Measurements from ENCODE around the gene ARHGEF12.
"Not testable (repeated sequence)": the region's sequence is repeated elsewhere in the genome, so short reads cannot be mapped to it uniquely, and the experiment has no call there.

Gene ARHGEF12

DNA sequence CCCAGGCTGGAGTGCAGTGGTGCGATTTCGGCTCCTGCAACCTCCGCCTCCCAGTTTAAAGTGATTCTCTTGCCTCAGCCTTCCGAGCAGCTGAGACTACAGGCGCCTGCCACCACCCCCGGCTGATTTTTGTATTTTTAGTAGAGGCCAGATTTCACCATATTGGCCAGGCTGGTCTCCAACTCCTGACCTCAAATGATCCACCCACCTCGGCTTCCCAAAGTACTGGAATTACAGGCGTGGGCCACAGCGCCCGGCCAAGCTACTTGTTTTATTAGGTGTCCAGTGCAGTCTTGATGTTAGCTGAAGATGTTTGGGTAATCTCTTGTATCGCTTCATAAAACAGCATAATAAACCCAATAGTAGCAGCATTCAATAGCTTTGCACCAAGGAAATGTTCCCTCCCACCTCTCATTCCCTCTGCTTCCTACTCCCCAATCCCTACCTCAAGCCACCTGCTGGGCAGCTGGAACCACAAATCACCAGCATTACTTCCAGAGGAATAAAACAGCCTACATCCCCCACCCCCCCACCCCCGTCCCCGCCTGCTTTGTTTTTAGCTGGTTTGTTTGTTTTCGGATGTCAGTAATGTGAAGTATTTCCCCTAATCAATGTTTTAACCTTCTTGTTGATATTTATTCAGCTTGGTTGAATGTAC, 164.3 kb downstream of the ARHGEF12 start:
- TF ChIP-seq, protein P1, sequence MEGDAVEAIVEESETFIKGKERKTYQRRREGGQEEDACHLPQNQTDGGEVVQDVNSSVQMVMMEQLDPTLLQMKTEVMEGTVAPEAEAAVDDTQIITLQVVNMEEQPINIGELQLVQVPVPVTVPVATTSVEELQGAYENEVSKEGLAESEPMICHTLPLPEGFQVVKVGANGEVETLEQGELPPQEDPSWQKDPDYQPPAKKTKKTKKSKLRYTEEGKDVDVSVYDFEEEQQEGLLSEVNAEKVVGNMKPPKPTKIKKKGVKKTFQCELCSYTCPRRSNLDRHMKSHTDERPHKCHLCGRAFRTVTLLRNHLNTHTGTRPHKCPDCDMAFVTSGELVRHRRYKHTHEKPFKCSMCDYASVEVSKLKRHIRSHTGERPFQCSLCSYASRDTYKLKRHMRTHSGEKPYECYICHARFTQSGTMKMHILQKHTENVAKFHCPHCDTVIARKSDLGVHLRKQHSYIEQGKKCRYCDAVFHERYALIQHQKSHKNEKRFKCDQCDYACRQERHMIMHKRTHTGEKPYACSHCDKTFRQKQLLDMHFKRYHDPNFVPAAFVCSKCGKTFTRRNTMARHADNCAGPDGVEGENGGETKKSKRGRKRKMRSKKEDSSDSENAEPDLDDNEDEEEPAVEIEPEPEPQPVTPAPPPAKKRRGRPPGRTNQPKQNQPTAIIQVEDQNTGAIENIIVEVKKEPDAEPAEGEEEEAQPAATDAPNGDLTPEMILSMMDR (IDR thresholded peaks at IDR 0.05; ENCODE audit: low read depth, low read length), result no peak
- no peak overlapping the region for H3K4me3 ChIP-seq (ENCODE audit: low read depth, low read length)

DNA sequence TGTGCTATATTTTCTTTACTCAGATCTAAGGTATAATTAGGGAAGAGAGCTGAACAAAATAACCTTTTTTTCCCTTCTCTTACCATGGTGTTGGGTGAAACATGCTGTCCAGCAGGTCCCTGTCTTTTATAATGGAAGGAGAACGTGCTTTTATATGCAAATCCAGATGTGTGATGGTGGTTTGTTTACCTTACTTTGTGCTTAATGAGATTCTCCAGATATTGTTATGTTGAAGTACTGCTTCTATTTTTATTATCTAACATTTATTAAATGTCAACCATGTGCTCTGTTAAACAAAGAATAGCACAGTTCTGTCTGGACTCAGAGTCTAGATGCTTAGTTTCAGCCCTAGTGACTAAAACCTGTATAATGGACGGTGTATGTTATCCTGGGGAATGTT, 165.2 kb downstream of the ARHGEF12 start:
- no peak overlapping the region for H3K4me3 ChIP-seq (ENCODE audit: low read depth, low read length)
- TF ChIP-seq, protein P1 (IDR thresholded peaks at IDR 0.05; ENCODE audit: low read depth, low read length), result no peak

GRCh38 chr11:120501976-120502755, 166.0 kb downstream of the ARHGEF12 start:
- TF ChIP-seq, protein P1 (IDR thresholded peaks at IDR 0.05; ENCODE audit: low read depth, low read length), result no peak
- H3K4me3 ChIP-seq (ENCODE audit: low read depth, low read length), result no peak overlapping the region

- not testable (repeated sequence) for H3K4me3 ChIP-seq (ENCODE audit: low read depth, low read length)
These were observed 167.3 kb downstream of the ARHGEF12 start for GRCh38 chr11:120503529-120503928.

DNA sequence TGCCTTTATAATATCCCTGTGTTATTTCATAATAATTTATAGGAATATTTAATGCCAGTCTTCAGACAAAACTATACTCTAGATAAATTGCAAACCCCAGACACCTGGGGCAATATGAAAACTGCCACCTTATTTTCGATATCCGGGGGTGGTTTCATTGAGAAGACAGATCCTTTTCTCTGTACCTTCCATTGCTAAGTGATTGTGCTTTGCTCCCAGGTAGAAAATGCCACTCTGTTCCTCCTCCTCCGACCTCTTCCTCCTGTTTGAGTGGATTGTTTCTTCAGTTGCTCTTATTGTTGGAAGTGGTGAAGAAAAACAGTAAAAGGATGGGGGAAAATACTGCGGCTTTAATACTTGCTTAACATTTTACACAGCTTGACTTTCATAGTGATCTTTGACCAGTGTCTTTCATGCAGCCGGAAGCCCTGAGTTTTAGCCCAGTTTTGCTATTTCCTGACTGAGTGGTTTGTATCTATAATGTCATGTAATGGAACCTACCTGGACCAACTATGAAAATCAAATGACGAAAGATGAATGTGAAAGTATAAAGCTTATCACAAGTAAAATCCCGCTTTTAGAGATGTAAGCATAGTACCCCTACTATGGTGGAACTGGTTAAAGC, 169.7 kb downstream of the ARHGEF12 start:
- TF ChIP-seq, protein P1 (IDR thresholded peaks at IDR 0.05; ENCODE audit: low read depth, low read length), result no peak
- H3K4me3 ChIP-seq (ENCODE audit: low read depth, low read length), result no peak overlapping the region

DNA sequence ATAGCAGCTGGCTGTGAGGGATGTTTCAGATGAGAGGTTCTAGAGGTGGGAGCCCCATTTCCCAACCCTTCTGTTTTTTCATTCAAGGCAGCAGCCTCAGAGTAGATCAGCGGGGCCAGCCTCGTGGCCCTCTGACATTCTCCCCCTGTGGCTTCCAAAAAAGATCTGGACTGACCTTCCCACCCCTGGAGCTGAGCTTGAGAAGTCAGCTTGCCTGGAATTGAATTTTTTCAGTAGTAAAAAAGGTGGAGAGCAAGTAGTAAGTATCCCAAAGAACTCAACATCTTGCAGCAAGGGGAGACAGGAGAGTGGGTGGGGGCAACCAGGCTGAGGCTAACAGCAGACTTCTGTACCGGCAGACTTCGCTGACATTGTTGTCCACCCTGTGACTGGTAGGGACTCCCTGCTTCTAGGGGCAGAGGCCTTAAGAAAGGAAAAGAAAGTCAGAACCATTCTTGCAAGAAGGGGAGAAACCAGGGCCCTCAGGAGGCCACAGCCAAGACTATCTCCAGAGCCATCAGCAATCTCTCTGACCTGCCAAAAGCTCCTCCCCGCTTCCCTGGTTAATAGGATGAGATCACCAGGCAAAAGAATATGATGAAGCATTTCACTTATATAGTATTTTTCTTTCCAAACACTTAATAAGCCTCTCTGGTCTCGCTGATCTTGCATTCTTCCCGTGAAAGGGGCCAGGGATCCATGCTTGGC, 173.3 kb downstream of the ARHGEF12 start:
- TF ChIP-seq, protein P1 (IDR thresholded peaks at IDR 0.05; ENCODE audit: low read depth, low read length), result no peak
- no peak overlapping the region for H3K4me3 ChIP-seq (ENCODE audit: low read depth, low read length)

DNA sequence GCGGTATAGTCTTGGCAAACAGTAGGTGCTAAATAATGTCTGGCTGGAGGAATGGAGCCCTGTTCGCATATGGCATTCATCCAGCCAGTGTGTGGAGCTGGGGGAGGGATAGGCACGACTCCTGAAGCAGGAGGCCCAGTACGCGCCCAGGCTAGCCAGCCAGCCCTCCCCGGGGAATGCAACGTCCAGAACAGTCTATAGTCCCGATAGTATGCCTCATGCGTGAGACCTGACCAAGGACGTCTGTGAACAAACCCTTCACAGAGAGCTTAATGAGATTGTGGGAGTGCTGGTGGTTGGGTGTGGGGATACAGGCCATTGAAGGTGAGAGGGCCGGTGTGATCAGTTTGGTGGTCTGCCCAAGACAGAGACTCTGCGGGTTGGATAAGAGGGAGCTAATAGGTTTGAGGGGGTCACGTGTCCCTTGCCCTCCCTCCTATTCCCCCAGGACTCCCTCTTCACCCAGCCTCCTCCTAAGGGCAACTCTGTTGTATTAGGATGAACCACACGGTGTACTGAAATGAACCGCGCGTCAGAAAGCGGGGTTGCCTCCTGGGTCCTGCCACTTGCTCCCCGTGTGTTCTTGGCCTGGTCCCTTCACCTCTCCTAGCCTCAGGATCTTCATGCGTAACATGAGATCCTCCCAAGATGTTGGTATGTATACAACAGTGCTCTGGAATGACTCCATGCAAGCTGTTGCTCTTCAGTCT, 174.3 kb downstream of the ARHGEF12 start:
- TF ChIP-seq, protein P1 (IDR thresholded peaks at IDR 0.05; ENCODE audit: low read depth, low read length), result no peak

More for the DNA sequence above, 174.3 kb downstream of the ARHGEF12 start:
- no peak overlapping the region; the same call in 1 of the 2 replicates for H3K4me3 ChIP-seq (ENCODE audit: low read depth, low read length)

All from WI38 (cell line).